ENCODE data around the gene ZNF407.

Gene ZNF407

GRCh38 chr18:74861154-74861553, 263.5 kb downstream of the ZNF407 start:
- Histone ChIP-seq H3K36me3 (replicated peaks; ENCODE audit: insufficient read depth, low read length) (no peaks in the 10 kb centered on the region), H3K4me2 (ENCODE audit: low read depth, low read length) (no peak overlapping the region), H3K9me2 (replicated peaks; ENCODE audit: insufficient read depth, low read length) (no peaks in the 10 kb centered on the region), H3K79me2 (ENCODE audit: low read length) (no peaks in the 10 kb centered on the region), H3K27me3 (replicated peaks; ENCODE audit: insufficient read depth, low read length) (no peaks in the 10 kb centered on the region), H3K27ac (ENCODE audit: low read length) (no peak overlapping the region), H3K4me3 (ENCODE audit: low read length) (no peak overlapping the region), H3K9me3 (replicated peaks; ENCODE audit: insufficient read depth, low read length) (no peaks in the 10 kb centered on the region), H4K20me1 (ENCODE audit: insufficient read depth, low read length) (no peaks in the 10 kb centered on the region), H2AFZ (ENCODE audit: low read length) (no peak overlapping the region), H3K9ac (ENCODE audit: low read length) (no peak overlapping the region), H3K4me1 (ENCODE audit: low read length) (no peaks in the 10 kb centered on the region), H3F3A (ENCODE audit: insufficient read depth, low read length) (no peaks in the 10 kb centered on the region)
- no peak for DNase-seq
- no peak for TF ChIP-seq EZH2phosphoT487 (IDR thresholded peaks at IDR 0.05; ENCODE audit: low read length)
- TF ChIP-seq EZH2 (optimal IDR thresholded peaks at IDR 0.05; ENCODE audit: low read depth, low read length), result no peak
- TF ChIP-seq, protein P1, sequence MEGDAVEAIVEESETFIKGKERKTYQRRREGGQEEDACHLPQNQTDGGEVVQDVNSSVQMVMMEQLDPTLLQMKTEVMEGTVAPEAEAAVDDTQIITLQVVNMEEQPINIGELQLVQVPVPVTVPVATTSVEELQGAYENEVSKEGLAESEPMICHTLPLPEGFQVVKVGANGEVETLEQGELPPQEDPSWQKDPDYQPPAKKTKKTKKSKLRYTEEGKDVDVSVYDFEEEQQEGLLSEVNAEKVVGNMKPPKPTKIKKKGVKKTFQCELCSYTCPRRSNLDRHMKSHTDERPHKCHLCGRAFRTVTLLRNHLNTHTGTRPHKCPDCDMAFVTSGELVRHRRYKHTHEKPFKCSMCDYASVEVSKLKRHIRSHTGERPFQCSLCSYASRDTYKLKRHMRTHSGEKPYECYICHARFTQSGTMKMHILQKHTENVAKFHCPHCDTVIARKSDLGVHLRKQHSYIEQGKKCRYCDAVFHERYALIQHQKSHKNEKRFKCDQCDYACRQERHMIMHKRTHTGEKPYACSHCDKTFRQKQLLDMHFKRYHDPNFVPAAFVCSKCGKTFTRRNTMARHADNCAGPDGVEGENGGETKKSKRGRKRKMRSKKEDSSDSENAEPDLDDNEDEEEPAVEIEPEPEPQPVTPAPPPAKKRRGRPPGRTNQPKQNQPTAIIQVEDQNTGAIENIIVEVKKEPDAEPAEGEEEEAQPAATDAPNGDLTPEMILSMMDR (IDR thresholded peaks at IDR 0.05; ENCODE audit: low read length), result no peak

GRCh38 chr18:74862094-74862493, 264.4 kb downstream of the ZNF407 start:
- Histone ChIP-seq H3K4me1 (ENCODE audit: low read length) (no peaks in the 10 kb centered on the region), H3K36me3 (replicated peaks; ENCODE audit: insufficient read depth, low read length) (no peaks in the 10 kb centered on the region), H3K9me2 (replicated peaks; ENCODE audit: insufficient read depth, low read length) (no peaks in the 10 kb centered on the region), H3K27me3 (replicated peaks; ENCODE audit: insufficient read depth, low read length) (no peaks in the 10 kb centered on the region), H3K9me3 (replicated peaks; ENCODE audit: insufficient read depth, low read length) (no peaks in the 10 kb centered on the region), H3K4me2 (ENCODE audit: low read depth, low read length) (no peak overlapping the region), H3K27ac (ENCODE audit: low read length) (no peak overlapping the region), H3F3A (ENCODE audit: insufficient read depth, low read length) (no peaks in the 10 kb centered on the region), H4K20me1 (ENCODE audit: insufficient read depth, low read length) (no peaks in the 10 kb centered on the region), H3K4me3 (ENCODE audit: low read length) (no peak overlapping the region), H2AFZ (ENCODE audit: low read length) (no peak overlapping the region), H3K9ac (ENCODE audit: low read length) (no peak overlapping the region), H3K79me2 (ENCODE audit: low read length) (no peaks in the 10 kb centered on the region)
- TF ChIP-seq EZH2phosphoT487 (IDR thresholded peaks at IDR 0.05; ENCODE audit: low read length) (no peak), EZH2 (optimal IDR thresholded peaks at IDR 0.05; ENCODE audit: low read depth, low read length) (no peak)
- TF ChIP-seq, protein P1 (IDR thresholded peaks at IDR 0.05; ENCODE audit: low read length), result no peak
- DNase-seq, result no peak

DNA sequence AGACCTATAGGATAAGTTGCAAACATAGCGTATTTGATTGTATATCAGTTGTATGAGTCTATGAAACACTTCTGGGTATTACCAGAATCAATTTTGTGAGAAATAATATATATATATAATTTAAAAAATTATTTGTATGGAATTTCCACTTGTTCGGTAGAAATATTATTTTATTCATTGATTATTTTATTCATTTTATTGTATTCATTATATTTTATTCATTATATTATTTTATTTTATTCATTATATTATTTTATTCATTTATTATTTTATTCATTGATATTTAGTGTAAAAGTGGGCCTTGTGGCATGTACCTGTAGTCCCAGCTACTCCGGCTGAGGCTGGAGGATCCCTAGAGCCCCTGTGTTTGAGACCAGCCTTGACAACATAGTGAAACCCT, 268.9 kb downstream of the ZNF407 start:
- Histone ChIP-seq H3K4me2 (ENCODE audit: low read depth, low read length) (no peak overlapping the region), H2AFZ (ENCODE audit: low read length) (no peak overlapping the region), H3K4me3 (ENCODE audit: low read length) (no peak overlapping the region), H3K36me3 (replicated peaks; ENCODE audit: insufficient read depth, low read length) (no peaks in the 10 kb centered on the region), H3K79me2 (ENCODE audit: low read length) (no peaks in the 10 kb centered on the region), H3K27ac (ENCODE audit: low read length) (no peak overlapping the region), H3K9me2 (replicated peaks; ENCODE audit: insufficient read depth, low read length) (no peaks in the 10 kb centered on the region), H3K27me3 (replicated peaks; ENCODE audit: insufficient read depth, low read length) (no peaks in the 10 kb centered on the region), H3K9ac (ENCODE audit: low read length) (no peak overlapping the region), H3F3A (ENCODE audit: insufficient read depth, low read length) (peaks cover 22% of the 10 kb centered on the region), H3K9me3 (replicated peaks; ENCODE audit: insufficient read depth, low read length) (no peaks in the 10 kb centered on the region), H3K4me1 (ENCODE audit: low read length) (peaks cover 29% of the 10 kb centered on the region), H4K20me1 (ENCODE audit: insufficient read depth, low read length) (no peaks in the 10 kb centered on the region)
- no peak for DNase-seq
- TF ChIP-seq EZH2phosphoT487 (IDR thresholded peaks at IDR 0.05; ENCODE audit: low read length), result no peak
- TF ChIP-seq EZH2 (optimal IDR thresholded peaks at IDR 0.05; ENCODE audit: low read depth, low read length), result no peak
- TF ChIP-seq, protein P1 (IDR thresholded peaks at IDR 0.05; ENCODE audit: low read length), result no peak

Measured in MM.1S (cell line).